Sigmoid colon (tissue), 7 donors: ENCODE measurements around the gene CDKAL1. TPM values are rescaled to one million over a fixed set of nuclear protein-coding genes. Genes with fewer than 3 reads are reported as not detected.
"Not testable (repeated sequence)": the region's sequence is repeated elsewhere in the genome, so short reads cannot be mapped to it uniquely, and the experiment has no call there.

Experiments
- DNase-seq: peaks from one replicate; pipeline ENCODE4 v3.0.0-alpha.2; 2019
- H3K27ac ChIP-seq, 4 donors: fragments of 200-600 bp; sonication (generic); one replicate each; pipeline ENCODE4 v1.5.1; 2016 to 2019; ENCODE audit warnings: mild to moderate bottlenecking in 1 of 4
- H3K27me3 ChIP-seq, 3 donors: fragments of 200-600 bp; sonication (generic); one replicate each; pipeline ENCODE4 v1.5.1; 2019; ENCODE audit warnings: mild to moderate bottlenecking in 1 of 3
- H3K36me3 ChIP-seq, 4 donors: fragments of 200-600 bp; sonication (generic); one replicate each; pipeline ENCODE4 v1.5.1; 2016 to 2019
- H3K4me1 ChIP-seq, 4 donors: fragments of 200-600 bp; sonication (generic); one replicate each; pipeline ENCODE4 v1.5.1; 2017 to 2019
- H3K4me3 ChIP-seq, 4 donors: fragments of 200-600 bp; sonication (generic); one replicate each; pipeline ENCODE4 v1.5.1; 2017 to 2019; ENCODE audit warnings: mild to moderate bottlenecking in 2 of 4, moderate library complexity in 1 of 4
- H3K9me3 ChIP-seq, 4 donors: fragments of 200-600 bp in 3 of 4; sonication (generic) in 3 of 4; one replicate each; pipeline versions ENCODE4 v1.5.1 to v1.6.1; 2013 to 2019
- EP300 ChIP-seq, 4 donors: sonication (generic); formaldehyde crosslinking; IDR thresholded peaks; one replicate each; pipeline ENCODE4 v1.6.1; 2017; ENCODE audit warnings: antibody characterized with exemption in 4 of 4
- POLR2A ChIP-seq, 2 donors: fragments of 450-650 bp; IDR thresholded peaks; one replicate each; pipeline ENCODE4 v1.6.1; 2016; ENCODE audit warnings: antibody characterized with exemption in 2 of 2, mild to moderate bottlenecking in 2 of 2, moderate library complexity in 2 of 2
- POLR2AphosphoS5 ChIP-seq, 4 donors: sonication (generic); formaldehyde crosslinking; IDR thresholded peaks; one replicate each; pipeline ENCODE4 v1.6.1; 2017; ENCODE audit warnings: antibody characterized with exemption in 4 of 4
- WGBS, 2 donors: extraction: QIAGEN DNeasy Blood & Tissue Kit; methylation state at CpG; one replicate each; pipeline ENCODE4 v1.1.7; 2013; 5-methylcytosine and 5-hydroxymethylcytosine counted together
- intact Hi-C: fragments of 100-400 bp; cut with DNase I; formaldehyde crosslinking; loops from one replicate; pipeline ENCODE4 v1.15.1; 2023
- polyA plus RNA-seq, 3 donors: library from polyadenylated mRNA; stranded (reverse); fragments of 200-250 nt; gene quantifications; one replicate each; pipeline ENCODE4 v1.2.3, GENCODE V29; 2013
- total RNA-seq, 4 donors: library from RNA; depleted of rRNA; stranded (reverse); fragments of >200 nt; gene quantifications; one replicate each; pipeline ENCODE4 v1.1.0, GENCODE V29; 2016
- TF ChIP-seq, protein P1 (sequence below), 4 experiments: fragments of 450-650 bp in 3 of 4; fragments of 200-600 bp in 1 of 4; IDR thresholded peaks; one replicate each; pipeline ENCODE4 v1.5.1; 2016 to 2019; ENCODE audit warnings: antibody characterized with exemption in 4 of 4, mild to moderate bottlenecking in 3 of 4, moderate library complexity in 2 of 4
- donor health status: healthy with polysubstance abuse.
- donor health status: Bipolar disorder and iron deficiency.
- donor health status: healthy.

Gene CDKAL1
- total and polyA plus RNA-seq, 7 donors = 2.8 to 14.7 (median 11.4) TPM

DNA sequence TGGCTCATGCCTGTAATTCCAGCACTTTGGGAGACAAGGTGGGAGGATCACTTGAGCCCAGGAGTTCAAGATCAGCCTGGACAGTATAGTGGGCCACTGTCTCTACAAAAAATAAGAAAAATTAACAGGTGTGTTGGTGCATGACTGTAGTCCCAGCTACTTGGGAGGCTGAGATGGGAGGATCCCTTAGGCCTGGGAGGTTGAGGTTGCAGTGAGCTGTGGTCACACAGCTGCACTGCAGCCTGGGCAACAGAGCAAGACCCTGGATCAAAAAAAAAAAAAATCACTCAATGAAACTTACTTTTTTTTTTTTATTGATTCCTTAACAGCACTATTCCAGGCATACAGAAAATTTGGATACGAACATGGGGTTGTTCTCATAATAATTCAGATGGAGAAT lies 14.0 kb downstream of the CDKAL1 start:
- Histone ChIP-seq H3K27me3 (no peaks in the 10 kb centered on the region), H3K4me1 (peaks cover 0 to 2% (median 2%) of the 10 kb centered on the region in 4 donors), H3K36me3 (peaks cover 0 to 66% (median 9%) of the 10 kb centered on the region in 4 donors), H3K4me3 (no peak overlapping the region), H3K27ac (no peak overlapping the region), H3K9me3 (no peaks in the 10 kb centered on the region)
- no peak for TF ChIP-seq POLR2AphosphoS5 (IDR thresholded peaks at IDR 0.05)
- TF ChIP-seq EP300 (IDR thresholded peaks at IDR 0.05) = no peak
- TF ChIP-seq, protein P1, sequence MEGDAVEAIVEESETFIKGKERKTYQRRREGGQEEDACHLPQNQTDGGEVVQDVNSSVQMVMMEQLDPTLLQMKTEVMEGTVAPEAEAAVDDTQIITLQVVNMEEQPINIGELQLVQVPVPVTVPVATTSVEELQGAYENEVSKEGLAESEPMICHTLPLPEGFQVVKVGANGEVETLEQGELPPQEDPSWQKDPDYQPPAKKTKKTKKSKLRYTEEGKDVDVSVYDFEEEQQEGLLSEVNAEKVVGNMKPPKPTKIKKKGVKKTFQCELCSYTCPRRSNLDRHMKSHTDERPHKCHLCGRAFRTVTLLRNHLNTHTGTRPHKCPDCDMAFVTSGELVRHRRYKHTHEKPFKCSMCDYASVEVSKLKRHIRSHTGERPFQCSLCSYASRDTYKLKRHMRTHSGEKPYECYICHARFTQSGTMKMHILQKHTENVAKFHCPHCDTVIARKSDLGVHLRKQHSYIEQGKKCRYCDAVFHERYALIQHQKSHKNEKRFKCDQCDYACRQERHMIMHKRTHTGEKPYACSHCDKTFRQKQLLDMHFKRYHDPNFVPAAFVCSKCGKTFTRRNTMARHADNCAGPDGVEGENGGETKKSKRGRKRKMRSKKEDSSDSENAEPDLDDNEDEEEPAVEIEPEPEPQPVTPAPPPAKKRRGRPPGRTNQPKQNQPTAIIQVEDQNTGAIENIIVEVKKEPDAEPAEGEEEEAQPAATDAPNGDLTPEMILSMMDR (IDR thresholded peaks at IDR 0.05) = no peak
- TF ChIP-seq POLR2A (IDR thresholded peaks at IDR 0.05) = no peak
- WGBS, 2 donors = 97 to 98% methylated on average over 1 of the region's 1 CpG
- DNase-seq = no peak
- intact Hi-C loops = no loop called here

DNA sequence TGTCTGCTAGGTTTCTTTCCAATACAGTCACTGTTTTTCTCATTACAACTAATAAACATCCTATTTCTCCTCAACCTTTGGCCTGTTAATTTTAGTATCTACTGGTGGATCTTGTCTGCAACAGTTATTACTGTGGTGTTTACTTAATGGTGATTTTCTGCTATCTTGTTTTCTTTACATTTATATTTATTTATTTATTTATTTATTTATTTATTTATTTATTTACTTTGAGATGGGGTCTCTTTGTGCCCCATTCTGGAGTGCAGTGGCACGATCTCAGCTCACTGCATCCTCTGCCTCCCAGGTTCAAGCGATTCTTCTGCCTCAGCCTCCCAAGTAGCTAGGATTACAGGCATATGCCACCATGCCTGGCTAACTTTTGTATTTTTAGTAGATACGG lies 15.1 kb downstream of the CDKAL1 start:
- H3K9me3 ChIP-seq, H3K4me1 ChIP-seq, DNase-seq, H3K4me3 ChIP-seq, H3K27ac ChIP-seq, H3K27me3 ChIP-seq, intact Hi-C loops: not testable (repeated sequence)
- H3K36me3 ChIP-seq = peaks cover 0 to 66% (median 9%) of the 10 kb centered on the region in 4 donors
- 94 to 97% methylated on average over 3 of the region's 3 CpGs for WGBS, 2 donors

DNA sequence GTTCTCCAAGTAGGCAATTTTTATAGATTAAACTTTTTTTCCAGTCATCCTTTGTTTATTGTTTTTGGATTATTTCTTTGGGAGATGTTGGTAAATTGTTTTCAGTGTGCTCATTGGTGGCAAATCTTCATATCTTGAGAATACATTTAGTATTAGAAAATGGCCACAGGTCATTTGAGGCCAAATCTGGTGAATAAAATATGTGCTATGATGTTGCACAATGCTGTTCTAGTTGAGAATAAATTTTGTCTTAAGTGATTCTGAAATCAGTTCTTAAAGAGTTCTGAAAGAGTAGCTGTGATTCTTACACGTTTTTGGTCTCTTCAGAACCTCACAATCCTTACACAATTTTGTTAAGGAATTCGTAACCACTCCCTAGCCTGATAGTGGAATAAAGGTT lies 20.1 kb downstream of the CDKAL1 start:
- no peak overlapping the region for H3K27ac ChIP-seq
- 83 to 91% methylated on average over 2 of the region's 2 CpGs for WGBS, 2 donors
- TF ChIP-seq POLR2A (IDR thresholded peaks at IDR 0.05) = no peak
- TF ChIP-seq, protein P1 (IDR thresholded peaks at IDR 0.05) = no peak
- TF ChIP-seq POLR2AphosphoS5 (IDR thresholded peaks at IDR 0.05) = no peak
- no peak for TF ChIP-seq EP300 (IDR thresholded peaks at IDR 0.05)
- H3K4me1 ChIP-seq = no peaks in the 10 kb centered on the region
- H3K27me3 ChIP-seq = no peaks in the 10 kb centered on the region
- H3K36me3 ChIP-seq = peaks cover 0 to 24% (median 3%) of the 10 kb centered on the region in 4 donors
- H3K9me3 ChIP-seq = no peaks in the 10 kb centered on the region
- no peak for DNase-seq
- H3K4me3 ChIP-seq = no peak overlapping the region
- intact Hi-C loops = no loop called here

DNA sequence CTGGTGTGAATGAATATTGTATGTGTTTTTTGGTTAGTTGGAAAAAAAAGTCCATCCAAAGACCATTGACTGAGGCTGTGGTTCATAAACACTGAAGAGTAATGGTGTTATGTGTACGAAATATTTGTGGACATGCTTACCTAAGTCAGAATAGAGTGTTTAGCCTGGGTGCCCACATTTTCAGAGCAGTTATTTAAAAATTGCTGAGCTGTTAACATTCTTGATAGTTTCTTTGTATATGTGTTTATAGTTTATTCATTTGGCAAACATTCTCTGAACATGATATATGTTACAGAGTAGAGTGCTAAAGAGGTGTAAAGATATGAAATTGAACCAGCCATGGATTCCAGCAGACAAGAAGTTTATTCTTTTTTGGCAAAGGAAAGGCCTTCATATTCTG lies 20.6 kb downstream of the CDKAL1 start:
- Histone ChIP-seq H3K36me3 (peaks cover 0 to 19% (median 3%) of the 10 kb centered on the region in 4 donors), H3K9me3 (no peaks in the 10 kb centered on the region), H3K27me3 (no peaks in the 10 kb centered on the region), H3K4me3 (no peak overlapping the region), H3K4me1 (peaks cover 0 to 1% (median 0%) of the 10 kb centered on the region in 4 donors), H3K27ac (no peak overlapping the region)
- 93 to 98% methylated on average over 1 of the region's 1 CpG for WGBS, 2 donors
- no peak for DNase-seq
- intact Hi-C loops = no loop called here
- TF ChIP-seq, protein P1 (IDR thresholded peaks at IDR 0.05) = no peak
- TF ChIP-seq EP300 (IDR thresholded peaks at IDR 0.05) (no peak), POLR2AphosphoS5 (IDR thresholded peaks at IDR 0.05) (no peak), POLR2A (IDR thresholded peaks at IDR 0.05) (no peak)

DNA sequence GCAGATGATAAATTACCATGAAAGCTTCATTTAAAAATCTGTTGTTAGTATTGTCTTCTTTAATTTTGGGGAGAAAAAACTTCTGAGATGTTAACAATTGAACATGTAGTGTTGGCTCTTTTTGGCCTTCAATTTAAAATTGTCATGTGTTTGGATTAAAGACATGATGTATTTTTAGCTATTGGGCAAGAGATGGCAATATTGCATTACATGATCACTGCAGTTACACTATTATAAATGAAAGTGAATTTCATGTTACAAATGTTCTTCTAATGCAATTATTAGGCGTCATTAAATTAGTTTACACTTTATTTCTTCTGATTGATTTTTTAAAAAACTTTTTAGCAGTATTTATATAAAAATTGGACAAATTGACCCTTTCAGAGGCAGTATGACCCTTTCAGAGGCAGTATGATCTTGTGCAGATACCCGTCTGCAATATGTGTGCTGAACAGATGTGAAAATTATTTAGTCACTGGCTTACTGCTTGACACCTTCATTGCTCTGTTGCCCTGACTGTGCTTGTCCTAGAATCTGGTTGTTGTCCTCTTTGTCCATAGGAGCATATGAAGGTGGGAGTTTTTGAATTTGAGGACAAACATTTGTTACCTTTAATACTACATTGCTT lies 25.8 kb downstream of the CDKAL1 start:
- 55 to 78% methylated on average over 2 of the region's 2 CpGs for WGBS, 2 donors
- intact Hi-C loops = no loop called here
- Histone ChIP-seq H3K4me3 (no peak overlapping the region), H3K27me3 (no peaks in the 10 kb centered on the region), H3K27ac (peak overlapping the region in 2 of 4 donors; percentile 1 to 27), H3K9me3 (no peaks in the 10 kb centered on the region), H3K36me3 (no peaks in the 10 kb centered on the region), H3K4me1 (peaks cover 0 to 14% (median 12%) of the 10 kb centered on the region in 4 donors)
- no peak for DNase-seq
- TF ChIP-seq POLR2A (IDR thresholded peaks at IDR 0.05) (no peak), POLR2AphosphoS5 (IDR thresholded peaks at IDR 0.05) (peak in 2 of 4 donors; percentile 26 to 33)

DNA sequence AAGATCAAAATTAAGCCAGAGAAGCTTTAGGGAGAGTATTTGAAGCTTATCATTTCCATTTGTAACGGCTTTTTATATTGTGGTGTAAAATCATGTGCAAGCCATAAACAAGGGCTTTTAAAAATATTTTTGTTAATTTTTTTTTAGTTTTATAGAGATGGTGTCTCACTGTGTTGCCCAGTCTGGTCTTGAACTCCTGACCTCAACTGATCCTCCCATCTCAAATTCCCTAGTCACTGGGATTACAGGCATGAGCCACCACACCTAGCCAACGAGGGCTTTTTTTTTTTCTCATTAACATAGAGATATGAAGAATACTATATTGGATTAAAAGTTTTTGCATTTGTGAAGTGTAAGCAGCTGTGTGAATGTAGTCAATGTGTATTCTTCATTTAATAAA lies 29.1 kb downstream of the CDKAL1 start:
- TF ChIP-seq, protein P1 (IDR thresholded peaks at IDR 0.05) = no peak
- TF ChIP-seq EP300 (IDR thresholded peaks at IDR 0.05) (no peak), POLR2AphosphoS5 (IDR thresholded peaks at IDR 0.05) (no peak), POLR2A (IDR thresholded peaks at IDR 0.05) (no peak)
- H3K27me3 ChIP-seq = no peaks in the 10 kb centered on the region
- H3K27ac ChIP-seq = no peak overlapping the region
- peaks cover 0 to 14% (median 12%) of the 10 kb centered on the region in 4 donors for H3K4me1 ChIP-seq
- no peaks in the 10 kb centered on the region for H3K36me3 ChIP-seq
- intact Hi-C loops = no loop called here
- H3K4me3 ChIP-seq = no peak overlapping the region
- DNase-seq = no peak
- 89 to 90% methylated on average over 2 of the region's 2 CpGs for WGBS, 2 donors
- no peaks in the 10 kb centered on the region for H3K9me3 ChIP-seq
